Mammary epithelial cell (primary cell): ENCODE data around the gene MRPL10.

ENCODE experiments used
- EZH2 ChIP-seq: IDR thresholded peaks from 2 replicates; pipeline ENCODE4 v1.6.1; 2012; ENCODE audit warnings: low read length, inconsistent platforms, borderline replicate concordance
- TF ChIP-seq, protein P1 (sequence below), 2 donors: IDR thresholded peaks in 1 of 2; conservative IDR thresholded peaks in 1 of 2; 2 replicates each; pipeline ENCODE4 v1.5.1; 2011 to 2012; ENCODE audit warnings: inconsistent platforms in 2 of 2, low read length in 2 of 2, mild to moderate bottlenecking in 2 of 2, control low read depth in 1 of 2, low read depth in 1 of 2; ENCODE audit not compliant: insufficient read depth in 1 of 2; ENCODE audit errors: extremely low read depth in 1 of 2

DNA sequence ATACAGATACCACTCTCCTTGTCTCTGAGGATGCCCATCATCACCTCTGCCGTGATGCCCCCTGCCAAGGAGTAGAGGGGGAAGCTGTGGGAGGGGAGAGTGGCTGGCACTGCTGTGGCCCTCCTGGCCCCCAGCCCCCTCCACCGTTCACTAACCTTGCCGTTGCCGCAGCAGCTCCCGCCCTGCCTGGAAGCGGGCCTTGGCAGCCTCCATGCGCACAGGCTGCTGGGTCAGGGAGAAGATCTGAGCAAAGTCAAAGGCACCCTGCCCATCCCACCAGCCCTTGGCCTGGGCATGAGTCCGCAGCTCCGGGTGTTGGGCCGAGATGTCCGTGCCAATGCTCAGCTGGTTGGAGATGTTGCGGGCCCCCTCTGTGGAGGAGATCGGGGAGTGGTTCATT, 7.3 kb upstream of the MRPL10 start:
- TF ChIP-seq, protein P1, sequence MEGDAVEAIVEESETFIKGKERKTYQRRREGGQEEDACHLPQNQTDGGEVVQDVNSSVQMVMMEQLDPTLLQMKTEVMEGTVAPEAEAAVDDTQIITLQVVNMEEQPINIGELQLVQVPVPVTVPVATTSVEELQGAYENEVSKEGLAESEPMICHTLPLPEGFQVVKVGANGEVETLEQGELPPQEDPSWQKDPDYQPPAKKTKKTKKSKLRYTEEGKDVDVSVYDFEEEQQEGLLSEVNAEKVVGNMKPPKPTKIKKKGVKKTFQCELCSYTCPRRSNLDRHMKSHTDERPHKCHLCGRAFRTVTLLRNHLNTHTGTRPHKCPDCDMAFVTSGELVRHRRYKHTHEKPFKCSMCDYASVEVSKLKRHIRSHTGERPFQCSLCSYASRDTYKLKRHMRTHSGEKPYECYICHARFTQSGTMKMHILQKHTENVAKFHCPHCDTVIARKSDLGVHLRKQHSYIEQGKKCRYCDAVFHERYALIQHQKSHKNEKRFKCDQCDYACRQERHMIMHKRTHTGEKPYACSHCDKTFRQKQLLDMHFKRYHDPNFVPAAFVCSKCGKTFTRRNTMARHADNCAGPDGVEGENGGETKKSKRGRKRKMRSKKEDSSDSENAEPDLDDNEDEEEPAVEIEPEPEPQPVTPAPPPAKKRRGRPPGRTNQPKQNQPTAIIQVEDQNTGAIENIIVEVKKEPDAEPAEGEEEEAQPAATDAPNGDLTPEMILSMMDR (conservative IDR thresholded peaks at IDR 0.05 in 1 of 2, IDR thresholded peaks at IDR 0.05 in 1 of 2; ENCODE audit: extremely low read depth in 1 of 2, insufficient read depth in 1 of 2, low read depth in 1 of 2, low read length in 2 of 2): no peak
- no peak for TF ChIP-seq EZH2
